BE2C (cell line): ENCODE data around the gene CLDND2.

Experiments
- DNase-seq: peaks from one replicate; pipeline ENCODE4 v3.0.0-alpha.2; 2020
- H3K27me3 ChIP-seq: fragments of 250-450 bp; sonication (Bioruptor Pico); 2 replicates; pipeline ENCODE4 v1.5.1; 2020; ENCODE audit warnings: mild to moderate bottlenecking
- H3K36me3 ChIP-seq: fragments of 250-450 bp; sonication (Bioruptor Pico); 2 replicates; pipeline ENCODE4 v1.5.1; 2020; ENCODE audit warnings: mild to moderate bottlenecking
- H3K4me1 ChIP-seq: fragments of 250-450 bp; sonication (Bioruptor Pico); 2 replicates; pipeline ENCODE4 v1.5.1; 2020
- H3K4me3 ChIP-seq: 2 replicates; pipeline ENCODE4 v1.5.1; 2011; ENCODE audit warnings: low read depth, low read length
- H3K9me3 ChIP-seq: fragments of 250-450 bp; sonication (Bioruptor Pico); 2 replicates; pipeline ENCODE4 v1.5.1; 2020
- TF ChIP-seq, protein P1 (sequence below): IDR thresholded peaks from 2 replicates; pipeline ENCODE4 v1.5.1; 2012; ENCODE audit warnings: mild to moderate bottlenecking, low read depth, low read length

CLDND2 gene

GRCh38 chr19:51361239-51361638 lies 7.6 kb downstream of the CLDND2 start:
- no peaks in the 10 kb centered on the region for H3K9me3 ChIP-seq
- TF ChIP-seq, protein P1, sequence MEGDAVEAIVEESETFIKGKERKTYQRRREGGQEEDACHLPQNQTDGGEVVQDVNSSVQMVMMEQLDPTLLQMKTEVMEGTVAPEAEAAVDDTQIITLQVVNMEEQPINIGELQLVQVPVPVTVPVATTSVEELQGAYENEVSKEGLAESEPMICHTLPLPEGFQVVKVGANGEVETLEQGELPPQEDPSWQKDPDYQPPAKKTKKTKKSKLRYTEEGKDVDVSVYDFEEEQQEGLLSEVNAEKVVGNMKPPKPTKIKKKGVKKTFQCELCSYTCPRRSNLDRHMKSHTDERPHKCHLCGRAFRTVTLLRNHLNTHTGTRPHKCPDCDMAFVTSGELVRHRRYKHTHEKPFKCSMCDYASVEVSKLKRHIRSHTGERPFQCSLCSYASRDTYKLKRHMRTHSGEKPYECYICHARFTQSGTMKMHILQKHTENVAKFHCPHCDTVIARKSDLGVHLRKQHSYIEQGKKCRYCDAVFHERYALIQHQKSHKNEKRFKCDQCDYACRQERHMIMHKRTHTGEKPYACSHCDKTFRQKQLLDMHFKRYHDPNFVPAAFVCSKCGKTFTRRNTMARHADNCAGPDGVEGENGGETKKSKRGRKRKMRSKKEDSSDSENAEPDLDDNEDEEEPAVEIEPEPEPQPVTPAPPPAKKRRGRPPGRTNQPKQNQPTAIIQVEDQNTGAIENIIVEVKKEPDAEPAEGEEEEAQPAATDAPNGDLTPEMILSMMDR, result no peak
- DNase-seq, result no peak
- no peaks in the 10 kb centered on the region for H3K27me3 ChIP-seq
- no peak overlapping the region for H3K4me3 ChIP-seq
- no peaks in the 10 kb centered on the region for H3K4me1 ChIP-seq
- no peaks in the 10 kb centered on the region for H3K36me3 ChIP-seq

DNA sequence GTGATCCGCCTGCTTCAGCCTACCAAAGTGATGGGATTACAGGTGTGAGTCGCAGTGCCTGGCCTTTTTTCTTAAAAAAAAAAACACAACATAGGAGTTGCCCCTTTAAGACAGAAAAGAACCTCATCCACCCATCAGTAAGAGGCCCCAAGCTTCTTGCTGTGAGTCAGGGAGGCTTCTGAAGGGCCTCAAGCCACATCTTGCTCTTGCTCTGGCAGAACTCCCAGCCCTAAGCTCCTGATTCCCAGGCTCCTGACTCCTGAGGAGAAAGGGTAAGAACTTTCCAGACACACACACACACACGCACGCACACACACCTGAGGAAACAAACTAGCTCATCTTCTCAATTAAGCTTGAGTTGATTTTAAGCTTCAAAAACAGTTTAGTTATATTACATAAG lies 9.5 kb downstream of the CLDND2 start:
- H3K36me3 ChIP-seq, result no peaks in the 10 kb centered on the region
- no peaks in the 10 kb centered on the region for H3K27me3 ChIP-seq
- no peak for DNase-seq

DNA sequence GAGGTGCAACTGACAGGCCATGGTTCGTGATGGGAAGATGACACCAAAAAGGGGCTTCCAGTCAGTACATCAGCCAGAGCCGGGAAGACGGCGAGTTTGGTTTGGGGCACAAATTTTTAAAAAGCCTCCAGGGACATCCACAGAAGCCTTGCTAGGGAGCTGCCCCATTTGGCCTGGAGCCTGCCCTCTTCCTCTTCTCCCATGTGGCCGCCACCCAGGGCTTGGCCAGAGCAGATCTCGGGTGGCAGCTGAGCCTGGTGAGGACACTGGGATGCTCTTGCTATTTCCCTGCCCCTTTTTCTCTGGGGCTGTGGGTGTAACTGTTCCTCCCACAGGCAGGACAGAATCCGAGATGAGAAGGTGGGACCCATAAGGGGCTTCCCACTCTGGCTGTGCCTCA lies 10.9 kb downstream of the CLDND2 start:
- H3K27me3 ChIP-seq, result no peaks in the 10 kb centered on the region

More for the DNA sequence above, 9.5 kb downstream of the CLDND2 start:
- H3K9me3 ChIP-seq, result no peaks in the 10 kb centered on the region
- H3K4me1 ChIP-seq, result no peaks in the 10 kb centered on the region
- H3K4me3 ChIP-seq, result no peak overlapping the region
- TF ChIP-seq, protein P1, result no peak

DNA sequence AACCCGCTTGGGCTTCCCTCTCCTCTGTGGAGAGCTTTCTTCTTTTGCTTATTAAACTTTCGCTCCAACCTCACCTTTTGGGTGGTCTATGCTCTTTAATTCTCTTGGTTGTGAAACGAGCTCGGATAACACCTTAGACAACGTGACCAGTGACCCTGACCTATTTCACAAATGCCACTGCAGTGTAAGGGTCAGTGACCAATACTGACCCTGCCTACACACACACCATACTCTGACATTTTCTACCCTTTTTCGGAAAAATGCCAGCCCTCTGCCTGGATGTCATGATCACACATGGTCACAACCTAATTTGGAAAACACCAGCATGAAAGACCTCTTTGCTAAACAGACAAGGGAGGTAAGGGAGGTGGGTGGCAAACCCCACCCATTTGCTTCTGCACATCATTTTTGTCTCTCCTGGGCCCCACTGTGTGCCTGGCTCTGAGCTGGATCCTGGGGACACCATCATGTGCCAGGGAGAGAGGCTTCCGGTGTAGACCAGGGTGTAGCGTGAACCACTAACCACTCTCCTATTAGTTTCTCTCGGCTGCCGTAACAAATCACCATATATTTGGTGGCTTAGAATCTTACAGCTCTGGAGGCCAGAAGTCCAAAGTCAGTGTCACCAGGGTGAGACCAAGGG lies 12.5 kb downstream of the CLDND2 start:
- no peak for DNase-seq
- TF ChIP-seq, protein P1, result no peak
- no peaks in the 10 kb centered on the region for H3K27me3 ChIP-seq
- peaks cover 11% of the 10 kb centered on the region for H3K36me3 ChIP-seq
- no peaks in the 10 kb centered on the region for H3K9me3 ChIP-seq
- no peaks in the 10 kb centered on the region for H3K4me1 ChIP-seq
- no peak overlapping the region for H3K4me3 ChIP-seq

More for the DNA sequence above, 10.9 kb downstream of the CLDND2 start:
- TF ChIP-seq, protein P1, result no peak
- no peak overlapping the region for H3K4me3 ChIP-seq
- H3K9me3 ChIP-seq, result no peaks in the 10 kb centered on the region
- no peaks in the 10 kb centered on the region; the same call in 1 of the 2 replicates for H3K36me3 ChIP-seq
- no peak for DNase-seq
- no peaks in the 10 kb centered on the region for H3K4me1 ChIP-seq

DNA sequence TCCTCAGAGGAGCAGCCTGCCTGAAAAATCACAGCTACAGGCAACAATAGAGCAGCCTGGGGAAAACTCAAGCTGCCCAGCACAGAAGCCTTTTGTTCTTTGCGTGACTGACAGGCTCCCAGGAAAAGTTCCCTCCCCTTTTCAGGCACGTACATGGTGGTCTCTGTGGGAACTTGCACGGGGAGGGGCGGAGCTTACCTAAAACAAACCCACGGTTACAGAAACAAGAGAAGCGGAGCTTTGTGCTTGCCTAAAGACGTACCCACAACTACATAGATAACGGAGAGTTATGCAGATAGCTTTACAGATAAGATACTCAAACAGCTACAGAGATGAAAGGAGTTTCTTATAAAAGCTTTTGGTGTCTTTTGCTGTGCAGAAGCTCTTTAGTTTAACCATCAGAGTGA lies 14.1 kb downstream of the CLDND2 start:
- no peak for DNase-seq
- Histone ChIP-seq H3K36me3 (peaks cover 20% of the 10 kb centered on the region), H3K27me3 (no peaks in the 10 kb centered on the region), H3K4me3 (no peak overlapping the region), H3K9me3 (no peaks in the 10 kb centered on the region), H3K4me1 (no peaks in the 10 kb centered on the region; the same call in 1 of the 2 replicates)
- TF ChIP-seq, protein P1, result no peak

DNA sequence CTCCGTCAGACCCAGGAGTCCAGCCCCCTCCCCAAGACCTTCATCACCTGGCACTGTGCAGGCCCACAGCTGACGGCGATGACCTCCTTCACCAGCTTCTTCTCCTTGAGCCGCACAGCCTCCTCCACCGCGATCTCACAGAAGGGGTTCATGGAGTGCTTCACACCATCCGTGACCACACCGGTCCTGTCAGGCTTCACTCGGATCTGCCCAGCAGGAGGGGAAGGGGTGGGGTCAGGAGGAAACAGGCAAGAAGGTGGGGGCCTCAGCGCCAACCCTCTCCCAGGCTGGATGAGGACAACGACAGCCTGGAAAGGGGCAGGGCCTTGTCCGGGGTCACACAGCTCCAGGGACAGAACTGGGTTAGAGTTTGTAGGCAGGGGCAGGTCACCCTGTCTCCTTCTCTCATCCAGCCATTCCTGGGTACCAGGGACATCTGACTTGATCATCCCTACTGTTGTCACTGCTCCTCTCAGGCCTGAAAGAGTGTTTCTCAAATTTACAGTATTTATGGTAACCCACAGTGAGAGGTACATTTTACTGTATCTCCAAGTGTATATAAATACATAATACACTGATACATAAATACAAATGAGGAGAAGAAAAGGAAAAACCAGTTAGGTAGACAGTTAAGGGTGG lies 14.6 kb downstream of the CLDND2 start:
- H3K9me3 ChIP-seq, result no peaks in the 10 kb centered on the region
- no peak overlapping the region for H3K4me3 ChIP-seq
- TF ChIP-seq, protein P1, result no peak
- peaks cover 20% of the 10 kb centered on the region for H3K36me3 ChIP-seq
- DNase-seq, result no peak
- no peaks in the 10 kb centered on the region; the same call in 1 of the 2 replicates for H3K4me1 ChIP-seq
- H3K27me3 ChIP-seq, result no peaks in the 10 kb centered on the region
